GM12865 (cell line): ENCODE data around the gene MGAT5B.

ENCODE experiments used
- DNase-seq: peaks from one replicate; pipeline ENCODE4 v3.0.0; 2010; ENCODE audit warnings: low read depth
- H3K4me3 ChIP-seq: 2 replicates; pipeline ENCODE4 v1.5.1; 2011; ENCODE audit warnings: mild to moderate bottlenecking, low read depth, low read length, control low read depth
- TF ChIP-seq, protein P1 (sequence below): IDR thresholded peaks from 2 replicates; pipeline ENCODE4 v1.5.1; 2011; ENCODE audit warnings: low read length, control low read depth, low read depth, inconsistent platforms; ENCODE audit not compliant: insufficient read depth; ENCODE audit errors: missing control alignments

MGAT5B gene

DNA sequence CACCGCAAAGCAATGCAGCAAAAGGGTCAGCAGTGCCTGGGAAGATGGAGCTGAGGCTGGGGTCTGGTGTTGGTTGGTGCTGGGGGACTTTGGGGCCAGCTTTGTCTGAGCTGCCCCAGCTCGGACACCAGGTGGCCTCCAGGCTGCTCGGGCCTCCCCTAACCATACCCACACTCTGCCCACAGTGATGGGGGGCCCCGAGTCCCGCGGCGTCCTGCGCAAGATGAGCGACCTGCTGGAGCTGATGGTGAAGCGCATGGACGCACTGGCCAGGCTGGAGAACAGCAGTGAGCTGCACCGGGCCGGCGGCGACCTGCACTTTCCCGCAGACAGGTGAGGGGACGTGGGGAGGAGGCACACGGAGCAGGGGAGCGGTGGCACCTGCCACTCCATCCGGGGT lies 13.8 kb downstream of the MGAT5B start:
- H3K4me3 ChIP-seq = no peak overlapping the region
- TF ChIP-seq, protein P1, sequence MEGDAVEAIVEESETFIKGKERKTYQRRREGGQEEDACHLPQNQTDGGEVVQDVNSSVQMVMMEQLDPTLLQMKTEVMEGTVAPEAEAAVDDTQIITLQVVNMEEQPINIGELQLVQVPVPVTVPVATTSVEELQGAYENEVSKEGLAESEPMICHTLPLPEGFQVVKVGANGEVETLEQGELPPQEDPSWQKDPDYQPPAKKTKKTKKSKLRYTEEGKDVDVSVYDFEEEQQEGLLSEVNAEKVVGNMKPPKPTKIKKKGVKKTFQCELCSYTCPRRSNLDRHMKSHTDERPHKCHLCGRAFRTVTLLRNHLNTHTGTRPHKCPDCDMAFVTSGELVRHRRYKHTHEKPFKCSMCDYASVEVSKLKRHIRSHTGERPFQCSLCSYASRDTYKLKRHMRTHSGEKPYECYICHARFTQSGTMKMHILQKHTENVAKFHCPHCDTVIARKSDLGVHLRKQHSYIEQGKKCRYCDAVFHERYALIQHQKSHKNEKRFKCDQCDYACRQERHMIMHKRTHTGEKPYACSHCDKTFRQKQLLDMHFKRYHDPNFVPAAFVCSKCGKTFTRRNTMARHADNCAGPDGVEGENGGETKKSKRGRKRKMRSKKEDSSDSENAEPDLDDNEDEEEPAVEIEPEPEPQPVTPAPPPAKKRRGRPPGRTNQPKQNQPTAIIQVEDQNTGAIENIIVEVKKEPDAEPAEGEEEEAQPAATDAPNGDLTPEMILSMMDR = no peak
- no peak for DNase-seq

DNA sequence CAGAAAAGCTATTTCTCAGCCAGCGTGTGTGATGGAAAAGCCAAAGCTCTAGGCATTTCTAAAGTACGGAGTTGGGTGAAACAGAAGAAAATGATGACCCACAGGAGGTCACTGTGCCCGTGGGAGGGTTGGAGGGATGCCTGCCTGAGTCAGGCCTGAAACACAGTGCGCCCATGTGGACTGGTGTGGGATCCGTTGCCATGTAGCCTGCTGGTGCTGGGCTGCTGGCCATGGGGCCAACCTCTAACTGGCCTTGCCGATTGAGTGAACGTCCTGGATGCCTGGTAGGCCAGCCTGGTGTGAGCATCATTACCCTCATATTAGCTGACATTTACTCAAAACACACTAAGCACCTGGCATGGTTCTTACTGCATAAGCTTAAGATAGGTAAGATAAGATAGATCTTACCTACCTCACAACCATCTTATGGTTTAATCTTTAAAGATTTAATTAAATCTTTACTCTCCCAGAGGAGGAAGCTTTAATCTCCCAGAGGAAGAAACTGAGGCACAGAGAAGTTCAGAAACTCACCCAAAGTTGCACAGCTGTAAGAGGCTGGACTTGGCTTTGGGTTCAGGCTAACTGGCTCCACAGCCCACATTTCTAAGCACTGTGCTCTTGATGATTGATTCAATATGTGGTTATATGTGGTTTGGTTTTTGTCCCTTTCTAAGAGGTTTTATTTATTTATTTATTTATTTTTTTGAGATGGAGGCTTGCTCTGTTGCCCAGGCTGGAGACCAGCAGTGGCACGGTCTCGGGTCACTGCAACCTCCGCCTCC lies 15.7 kb downstream of the MGAT5B start:
- H3K4me3 ChIP-seq = no peak overlapping the region
- DNase-seq = no peak
- TF ChIP-seq, protein P1 = no peak

DNA sequence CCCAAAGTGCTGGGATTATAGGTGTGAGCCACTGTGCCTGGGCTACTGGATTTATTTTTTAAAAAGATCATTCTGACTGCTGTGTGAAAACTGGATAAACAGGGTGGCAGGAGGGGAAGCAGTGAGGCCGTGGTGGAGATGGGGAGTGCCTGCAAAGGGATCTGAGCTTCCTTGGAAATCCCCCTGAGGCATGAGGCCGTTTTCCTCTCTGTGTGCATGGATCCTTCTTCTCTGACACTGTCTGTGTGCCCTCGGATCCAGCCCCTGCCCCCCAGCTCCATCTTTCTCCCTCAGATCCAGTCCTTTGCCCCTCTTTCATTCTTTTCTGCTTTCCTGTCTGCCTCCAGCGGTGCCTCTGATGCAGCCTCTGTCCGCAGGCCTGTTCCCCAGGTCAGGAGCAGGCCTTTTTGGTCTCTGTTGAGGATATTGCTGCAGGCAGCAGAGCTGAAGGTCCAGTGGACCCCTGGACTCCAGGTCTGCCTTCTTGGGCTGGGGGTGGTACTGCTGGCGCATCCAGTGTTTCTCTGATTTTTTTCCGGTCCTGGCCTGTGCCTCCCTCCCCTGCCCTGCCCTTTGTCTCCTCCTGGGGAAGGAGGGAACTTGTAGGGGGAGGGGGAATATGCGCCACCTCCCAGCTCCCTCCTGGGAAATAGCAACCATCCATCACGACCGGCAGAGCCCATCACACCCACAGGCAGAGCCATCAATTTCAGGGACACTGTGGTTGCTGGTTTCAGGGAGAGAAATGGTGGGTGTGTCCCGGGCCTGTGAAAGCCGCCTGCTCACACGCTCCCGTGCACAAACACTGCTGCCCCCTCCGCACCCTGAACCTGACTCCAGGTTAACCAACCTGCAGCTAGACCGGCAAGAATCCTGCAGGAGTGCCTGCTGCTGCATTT lies 17.0 kb downstream of the MGAT5B start:
- H3K4me3 ChIP-seq = no peak overlapping the region
- no peak for DNase-seq

DNA sequence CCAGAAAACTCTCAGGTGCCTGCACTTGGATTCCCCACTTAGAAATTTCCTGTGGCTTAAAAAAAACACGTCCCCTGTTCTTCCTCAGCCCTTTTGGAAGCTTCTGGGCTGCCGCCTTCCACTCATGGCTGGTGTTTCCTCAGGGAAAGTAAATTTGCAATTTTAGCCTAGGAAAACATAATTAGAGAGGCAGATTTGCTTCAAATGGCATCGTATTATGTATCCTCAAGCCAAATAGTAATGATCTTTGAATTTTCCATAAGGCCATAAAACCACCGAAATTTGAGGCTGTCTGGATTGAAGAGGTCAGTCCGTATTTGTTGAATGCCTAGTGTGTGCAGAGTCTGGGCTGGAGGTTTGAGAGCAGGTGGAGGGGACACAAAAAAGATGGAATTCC lies 17.7 kb downstream of the MGAT5B start:
- TF ChIP-seq, protein P1 = no peak
- H3K4me3 ChIP-seq = no peak overlapping the region
- no peak for DNase-seq

More for the DNA sequence above, 17.0 kb downstream of the MGAT5B start:
- TF ChIP-seq, protein P1 = no peak

DNA sequence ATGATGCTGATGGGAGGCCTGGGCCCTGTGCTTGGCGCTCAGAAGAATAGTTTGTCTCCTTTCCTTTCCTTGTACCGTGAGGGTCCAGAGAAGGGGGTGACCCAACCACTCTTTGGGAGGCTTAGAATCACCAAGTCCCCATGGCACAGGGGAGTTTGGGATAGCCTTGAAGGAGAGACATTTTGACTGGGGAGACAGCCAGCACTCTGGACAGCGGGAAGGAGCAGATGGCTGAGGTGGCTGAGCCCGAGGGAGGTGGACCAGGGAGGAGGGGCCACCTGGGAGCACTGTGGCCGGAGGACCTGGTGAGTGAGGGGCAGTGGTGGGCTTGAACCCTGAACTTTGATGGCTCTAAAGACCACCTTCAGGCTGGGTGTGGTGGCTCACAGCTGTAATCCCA lies 18.2 kb downstream of the MGAT5B start:
- no peak for DNase-seq
- H3K4me3 ChIP-seq = no peak overlapping the region
- TF ChIP-seq, protein P1 = no peak

DNA sequence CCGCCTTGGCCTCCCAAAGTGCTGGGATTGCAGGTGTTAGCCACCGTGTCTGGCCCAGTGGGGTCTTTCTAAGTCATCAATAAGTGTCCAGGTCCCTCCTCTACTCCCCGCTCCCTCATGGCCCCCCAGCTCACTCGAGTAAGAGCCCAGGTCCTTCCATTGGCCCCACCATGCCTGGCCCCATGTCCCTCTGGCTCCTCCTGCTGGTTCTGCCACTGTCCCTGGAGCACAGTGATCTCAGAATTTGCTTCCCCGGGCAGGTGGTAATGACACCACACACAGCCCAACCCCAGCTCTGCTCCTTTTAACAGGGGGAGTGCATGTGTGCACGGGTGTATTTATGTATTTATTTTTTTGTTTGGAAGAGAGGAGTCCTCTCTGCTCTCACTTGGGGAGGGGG lies 19.6 kb downstream of the MGAT5B start:
- TF ChIP-seq, protein P1 = no peak
- H3K4me3 ChIP-seq = no peak overlapping the region
- no peak for DNase-seq

DNA sequence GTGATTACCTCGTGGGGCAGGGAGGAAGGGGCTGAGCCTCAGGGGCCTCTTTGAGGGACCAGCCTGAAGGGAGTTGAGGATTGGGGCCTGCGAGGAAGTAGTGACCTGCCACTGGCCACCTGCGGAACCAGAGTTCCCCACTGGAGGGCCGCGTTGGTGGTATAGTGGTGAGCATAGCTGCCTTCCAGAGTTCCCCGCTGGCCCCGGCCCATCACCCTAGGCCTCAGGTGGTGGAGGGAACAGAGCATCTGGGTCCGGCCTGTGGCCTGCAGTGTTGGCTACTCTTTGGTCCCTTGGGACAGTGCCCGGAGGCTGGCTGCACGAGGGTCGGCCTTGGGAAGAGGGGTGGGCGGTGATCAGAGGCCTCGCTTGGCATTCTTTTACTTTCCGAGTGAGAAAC lies 20.5 kb downstream of the MGAT5B start:
- no peak for DNase-seq
- TF ChIP-seq, protein P1 = no peak
- H3K4me3 ChIP-seq = no peak overlapping the region
